Tibial artery (tissue), 4 donors: ENCODE results near the gene CCND2.

Source experiments
- DNase-seq, 2 donors: peaks; one replicate each; pipeline ENCODE4 v3.0.0-alpha.2; 2019
- H3K27ac ChIP-seq, 2 donors: fragments of 200-600 bp; sonication (generic) in 1 of 2; 1 replicate in 1 of 2; 2 replicates in 1 of 2; pipeline ENCODE4 v1.5.1; 2018 to 2019; ENCODE audit warnings: mild to moderate bottlenecking in 1 of 2
- H3K27me3 ChIP-seq, 2 donors: fragments of 200-600 bp; sonication (generic) in 1 of 2; one replicate each; pipeline versions ENCODE4 v1.5.1 to v1.6.0; 2016 to 2019
- H3K36me3 ChIP-seq, 3 donors: fragments of 200-600 bp; sonication (generic) in 2 of 3; one replicate each; pipeline ENCODE4 v1.5.1; 2016 to 2019; ENCODE audit warnings: mild to moderate bottlenecking in 2 of 3
- H3K4me1 ChIP-seq, 4 donors: fragments of 200-600 bp; sonication (generic) in 2 of 4; 1 replicate in 3 of 4; 2 replicates in 1 of 4; pipeline ENCODE4 v1.5.1; 2016 to 2019
- H3K4me3 ChIP-seq, 2 donors: fragments of 200-600 bp; sonication (generic) in 1 of 2; 1 replicate in 1 of 2; 2 replicates in 1 of 2; pipeline ENCODE4 v1.5.1; 2018 to 2019; ENCODE audit warnings: mild to moderate bottlenecking in 2 of 2
- H3K9me3 ChIP-seq, 3 donors: fragments of 200-600 bp; sonication (generic) in 1 of 3; one replicate each; pipeline ENCODE4 v1.5.1; 2016 to 2019
- intact Hi-C: fragments of 100-400 bp; cut with DNase I; formaldehyde crosslinking; loops from one replicate; pipeline ENCODE4 v1.15.0; 2023; ENCODE audit warnings: low total_unique reads
- TF ChIP-seq, protein P1 (sequence below), 2 experiments: fragments of 200-600 bp in 1 of 2; fragments of 450-650 bp in 1 of 2; IDR thresholded peaks; one replicate each; pipeline ENCODE4 v1.5.1; 2017 to 2019; ENCODE audit warnings: antibody characterized with exemption in 2 of 2, mild to moderate bottlenecking in 1 of 2, moderate library complexity in 1 of 2

Gene CCND2

DNA sequence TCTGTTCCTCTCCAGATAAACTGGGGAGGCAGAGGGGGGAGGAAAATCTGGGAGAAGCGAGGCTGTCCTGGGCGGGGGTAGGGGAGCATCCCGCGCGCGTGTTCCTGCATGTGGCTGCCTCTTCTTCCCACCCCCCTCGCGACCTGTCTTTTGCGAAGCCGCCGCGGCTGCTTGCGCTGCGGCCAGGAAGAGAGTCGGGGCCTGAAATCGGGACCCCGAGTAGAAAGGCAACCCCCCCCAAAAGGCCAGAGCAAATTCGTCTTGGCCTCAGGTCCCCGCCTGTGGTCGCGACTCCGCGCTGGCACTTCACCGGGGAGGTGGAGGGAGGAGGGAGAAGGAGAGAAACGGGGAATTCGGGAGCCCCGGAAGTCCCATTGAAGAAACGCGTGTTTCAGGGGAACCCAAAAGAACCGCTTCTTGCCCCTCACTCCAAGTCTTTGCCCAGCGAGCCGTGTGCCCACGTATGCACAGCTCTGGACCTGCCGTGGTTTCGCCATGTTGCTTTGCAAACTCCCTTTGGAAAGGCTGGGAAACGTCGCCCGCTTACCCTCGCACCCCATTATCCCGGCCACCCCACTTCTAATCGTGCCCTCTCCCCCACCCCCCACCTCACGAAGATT lies 944 bp downstream of the CCND2 start:
- peaks cover 4 to 13% (median 11%) of the 10 kb centered on the region in 3 donors for H3K36me3 ChIP-seq
- TF ChIP-seq, protein P1, sequence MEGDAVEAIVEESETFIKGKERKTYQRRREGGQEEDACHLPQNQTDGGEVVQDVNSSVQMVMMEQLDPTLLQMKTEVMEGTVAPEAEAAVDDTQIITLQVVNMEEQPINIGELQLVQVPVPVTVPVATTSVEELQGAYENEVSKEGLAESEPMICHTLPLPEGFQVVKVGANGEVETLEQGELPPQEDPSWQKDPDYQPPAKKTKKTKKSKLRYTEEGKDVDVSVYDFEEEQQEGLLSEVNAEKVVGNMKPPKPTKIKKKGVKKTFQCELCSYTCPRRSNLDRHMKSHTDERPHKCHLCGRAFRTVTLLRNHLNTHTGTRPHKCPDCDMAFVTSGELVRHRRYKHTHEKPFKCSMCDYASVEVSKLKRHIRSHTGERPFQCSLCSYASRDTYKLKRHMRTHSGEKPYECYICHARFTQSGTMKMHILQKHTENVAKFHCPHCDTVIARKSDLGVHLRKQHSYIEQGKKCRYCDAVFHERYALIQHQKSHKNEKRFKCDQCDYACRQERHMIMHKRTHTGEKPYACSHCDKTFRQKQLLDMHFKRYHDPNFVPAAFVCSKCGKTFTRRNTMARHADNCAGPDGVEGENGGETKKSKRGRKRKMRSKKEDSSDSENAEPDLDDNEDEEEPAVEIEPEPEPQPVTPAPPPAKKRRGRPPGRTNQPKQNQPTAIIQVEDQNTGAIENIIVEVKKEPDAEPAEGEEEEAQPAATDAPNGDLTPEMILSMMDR (IDR thresholded peaks at IDR 0.05): no peak
- H3K9me3 ChIP-seq: no peaks in the 10 kb centered on the region
- peaks cover 0 to 19% of the 10 kb centered on the region in 2 donors for H3K27me3 ChIP-seq
- DNase-seq: no peak
- intact Hi-C loops: loop anchor here (5.0 kb wide), 3 partner anchors 48 to 387 kb away; partner anchors contain the start of gene TIGAR
- H3K4me1 ChIP-seq: peaks cover 0 to 77% (median 66%) of the 10 kb centered on the region in 4 donors
- H3K4me3 ChIP-seq: peak overlapping the region; percentile 68 to 86
- H3K27ac ChIP-seq: peak overlapping the region; percentile 91 to 93

GRCh38 chr12:4275016-4275869 lies 1.7 kb downstream of the CCND2 start:
- Histone ChIP-seq H3K9me3 (no peaks in the 10 kb centered on the region), H3K27ac (peak overlapping the region; percentile 91 to 93), H3K4me1 (peaks cover 0 to 77% (median 60%) of the 10 kb centered on the region in 4 donors), H3K4me3 (peak overlapping the region; percentile 68 to 86), H3K36me3 (peaks cover 4 to 20% (median 14%) of the 10 kb centered on the region in 3 donors), H3K27me3 (peaks cover 0 to 19% of the 10 kb centered on the region in 2 donors)
- DNase-seq: no peak
- intact Hi-C loops: loop anchor here (5.0 kb wide), 3 partner anchors 47 to 388 kb away; partner anchors contain the start of gene TIGAR
- TF ChIP-seq, protein P1 (IDR thresholded peaks at IDR 0.05): no peak

DNA sequence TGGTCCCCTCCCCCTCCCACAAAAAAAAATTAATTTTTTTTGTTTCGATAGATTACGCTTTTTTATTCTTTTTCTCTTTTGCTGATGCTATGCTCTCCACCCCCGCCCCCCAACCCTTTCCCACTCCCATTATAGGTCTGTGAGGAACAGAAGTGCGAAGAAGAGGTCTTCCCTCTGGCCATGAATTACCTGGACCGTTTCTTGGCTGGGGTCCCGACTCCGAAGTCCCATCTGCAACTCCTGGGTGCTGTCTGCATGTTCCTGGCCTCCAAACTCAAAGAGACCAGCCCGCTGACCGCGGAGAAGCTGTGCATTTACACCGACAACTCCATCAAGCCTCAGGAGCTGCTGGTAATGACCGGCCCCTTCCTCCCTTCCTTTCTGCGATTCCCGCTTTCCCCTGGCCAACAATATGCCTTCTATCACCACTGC lies 2.3 kb downstream of the CCND2 start:
- Histone ChIP-seq H3K27ac (peak overlapping the region; percentile 91 to 93), H3K9me3 (no peaks in the 10 kb centered on the region), H3K4me3 (peak overlapping the region; percentile 68 to 86), H3K36me3 (peaks cover 4 to 26% (median 14%) of the 10 kb centered on the region in 3 donors), H3K4me1 (peaks cover 0 to 77% (median 60%) of the 10 kb centered on the region in 4 donors), H3K27me3 (peaks cover 0 to 13% of the 10 kb centered on the region in 2 donors)
- intact Hi-C loops: loop anchor here (2.0 to 5.0 kb wide), 4 partner anchors 46 to 389 kb away; partner anchors contain the start of gene TIGAR
- TF ChIP-seq, protein P1 (IDR thresholded peaks at IDR 0.05): no peak
- peak in 1 of 2 donors; percentile 50 for DNase-seq

DNA sequence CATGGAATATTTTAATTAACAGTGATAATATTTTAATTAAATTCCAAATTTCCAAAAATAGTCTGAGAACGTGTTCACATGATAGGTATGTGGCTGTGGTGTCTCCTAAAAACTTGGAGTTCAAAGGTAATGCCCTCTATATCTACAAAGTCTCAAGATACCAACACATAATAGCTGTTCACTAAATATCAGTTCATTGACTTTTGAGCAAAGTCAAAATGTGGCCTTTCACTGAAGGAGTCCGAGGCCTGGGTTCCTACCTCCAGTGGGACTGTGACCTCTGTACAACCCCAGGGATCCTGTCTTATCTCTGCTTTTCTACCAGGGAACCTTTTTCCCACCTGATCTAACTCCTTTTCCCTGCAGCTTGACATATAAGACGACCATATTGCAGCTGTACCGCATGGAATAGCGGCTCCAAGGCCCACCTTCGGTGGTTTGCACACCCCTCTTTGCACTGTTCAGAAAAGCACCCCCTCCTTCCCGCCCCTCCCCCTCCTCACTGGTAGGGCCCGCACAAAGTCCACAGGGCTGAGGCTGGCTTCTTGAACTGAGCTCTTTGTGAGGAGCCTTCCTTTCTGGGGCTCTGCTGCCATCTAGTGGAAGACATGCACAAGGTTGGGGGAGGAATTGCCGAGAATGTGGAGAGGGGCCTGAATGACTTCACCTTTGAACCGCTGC lies 3.1 kb downstream of the CCND2 start:
- no peaks in the 10 kb centered on the region for H3K9me3 ChIP-seq
- TF ChIP-seq, protein P1 (IDR thresholded peaks at IDR 0.05): peak; percentile 91 to 92
- peaks cover 10 to 33% (median 14%) of the 10 kb centered on the region in 3 donors for H3K36me3 ChIP-seq
- peak overlapping the region; percentile 91 to 93 for H3K27ac ChIP-seq
- intact Hi-C loops: loop anchor here (2.0 to 5.0 kb wide), 4 partner anchors 46 to 389 kb away; partner anchors contain the start of gene TIGAR
- peak; percentile 86 to 89 for DNase-seq
- H3K4me1 ChIP-seq: peaks cover 0 to 77% (median 58%) of the 10 kb centered on the region in 4 donors
- H3K27me3 ChIP-seq: peaks cover 0 to 6% of the 10 kb centered on the region in 2 donors
- H3K4me3 ChIP-seq: peak overlapping the region; percentile 68 to 86

DNA sequence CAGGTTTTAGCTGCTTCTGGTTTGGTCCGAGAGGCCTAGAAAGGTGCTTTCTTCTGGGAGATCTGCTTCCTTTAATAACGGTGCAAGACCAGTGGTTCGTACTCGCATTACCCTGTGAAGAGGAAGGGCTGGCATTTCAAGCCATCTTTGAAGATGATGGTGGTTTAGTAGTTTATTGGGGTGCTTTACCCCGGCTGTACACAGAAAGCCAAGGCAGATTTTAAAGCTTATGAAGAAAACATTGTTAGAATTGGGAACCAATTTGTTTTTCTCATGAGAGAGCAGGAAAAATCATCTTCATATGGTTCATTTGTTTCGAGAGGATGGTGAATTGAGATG lies 3.6 kb downstream of the CCND2 start:
- peaks cover 0 to 6% of the 10 kb centered on the region in 2 donors for H3K27me3 ChIP-seq
- H3K4me3 ChIP-seq: peak overlapping the region in 1 of 2 donors; percentile 86
- peaks cover 0 to 72% (median 55%) of the 10 kb centered on the region in 4 donors for H3K4me1 ChIP-seq
- H3K36me3 ChIP-seq: peaks cover 15 to 39% (median 15%) of the 10 kb centered on the region in 3 donors
- no peaks in the 10 kb centered on the region for H3K9me3 ChIP-seq
- intact Hi-C loops: loop anchor here (2.0 to 5.0 kb wide), 4 partner anchors 45 to 390 kb away; partner anchors contain the start of gene TIGAR
- H3K27ac ChIP-seq: no peak overlapping the region
- TF ChIP-seq, protein P1 (IDR thresholded peaks at IDR 0.05): no peak
- no peak for DNase-seq
